ENCODE data around the gene SCAMP1.
"Not testable (repeated sequence)": the region's sequence is repeated elsewhere in the genome, so short reads cannot be mapped to it uniquely, and the experiment has no call there.

The SCAMP1 gene

GRCh38 chr5:78360924-78361630 lies 660 bp downstream of the SCAMP1 start:
- DNase-seq (ENCODE audit: insufficient read length, low spot score) (peak; percentile 23), FAIRE-seq (no peak)

DNA sequence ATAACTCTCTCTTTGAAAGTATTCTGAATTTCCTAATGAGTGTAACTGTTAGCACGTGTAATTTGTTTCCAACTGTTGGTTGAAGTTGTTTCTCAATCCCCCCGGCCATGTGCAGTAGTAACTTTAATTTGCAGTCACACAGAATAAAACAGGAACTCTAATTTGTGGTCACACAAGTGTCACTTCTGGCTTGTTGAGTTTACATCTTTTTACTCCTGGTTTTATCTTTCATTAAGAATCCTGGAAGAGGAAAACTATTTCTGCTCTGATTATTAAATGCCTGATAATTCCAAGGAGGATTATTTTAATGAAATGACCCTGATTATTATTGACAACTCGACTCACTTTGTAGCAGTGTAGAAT lies 1.2 kb downstream of the SCAMP1 start:
- peak; percentile 37 for FAIRE-seq
- DNase-seq (ENCODE audit: insufficient read length, low spot score) = no peak

- no peak for FAIRE-seq
Observed at GRCh38 chr5:78362220-78362619, 1.8 kb downstream of the SCAMP1 start.

GRCh38 chr5:78364005-78364404 lies 3.6 kb downstream of the SCAMP1 start:
- no peak for DNase-seq (ENCODE audit: insufficient read length, low spot score)
- no peak for FAIRE-seq

More at GRCh38 chr5:78362220-78362619, 1.8 kb downstream of the SCAMP1 start:
- no peak for DNase-seq (ENCODE audit: insufficient read length, low spot score)

DNA sequence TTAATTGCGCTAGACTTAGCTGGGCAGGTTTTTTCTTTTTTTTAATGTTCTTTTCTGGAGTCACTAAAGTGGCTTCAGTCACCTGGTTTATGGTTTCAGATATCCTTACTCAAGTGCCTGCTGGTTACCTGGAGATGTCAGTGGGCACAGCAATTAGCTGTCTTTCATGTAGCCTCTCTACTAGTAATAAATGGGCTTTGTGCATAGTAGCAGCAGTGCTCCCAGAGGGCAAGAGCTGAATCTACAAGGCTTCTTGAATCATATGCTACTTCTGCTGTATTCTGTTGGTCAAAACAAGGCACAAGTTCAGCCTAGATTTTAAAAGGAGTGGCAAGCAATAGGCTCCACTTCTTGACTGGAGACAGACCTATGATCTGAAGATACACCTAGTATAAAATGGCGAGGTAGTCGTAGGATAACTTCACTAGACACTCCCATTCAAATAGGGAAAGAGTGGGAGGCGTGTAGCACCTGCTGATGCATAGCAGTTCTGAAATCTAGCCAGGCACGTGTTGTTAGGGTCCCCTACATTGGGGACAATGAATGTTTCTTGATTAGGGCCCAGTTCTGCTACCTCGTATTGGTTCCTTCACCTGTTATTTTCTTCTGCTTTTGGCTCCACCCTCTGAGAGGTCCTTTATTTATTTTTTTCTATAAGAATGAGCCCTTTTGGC lies 7.0 kb downstream of the SCAMP1 start:
- FAIRE-seq = peak; percentile 69
- no peak for DNase-seq (ENCODE audit: insufficient read length, low spot score)

- FAIRE-seq (no peak), DNase-seq (ENCODE audit: insufficient read length, low spot score) (no peak)
Observed at GRCh38 chr5:78369680-78370079, 9.3 kb downstream of the SCAMP1 start.

- DNase-seq (ENCODE audit: insufficient read length, low spot score) (no peak), FAIRE-seq (no peak)
Observed at GRCh38 chr5:78373231-78373630, 12.8 kb downstream of the SCAMP1 start.

DNA sequence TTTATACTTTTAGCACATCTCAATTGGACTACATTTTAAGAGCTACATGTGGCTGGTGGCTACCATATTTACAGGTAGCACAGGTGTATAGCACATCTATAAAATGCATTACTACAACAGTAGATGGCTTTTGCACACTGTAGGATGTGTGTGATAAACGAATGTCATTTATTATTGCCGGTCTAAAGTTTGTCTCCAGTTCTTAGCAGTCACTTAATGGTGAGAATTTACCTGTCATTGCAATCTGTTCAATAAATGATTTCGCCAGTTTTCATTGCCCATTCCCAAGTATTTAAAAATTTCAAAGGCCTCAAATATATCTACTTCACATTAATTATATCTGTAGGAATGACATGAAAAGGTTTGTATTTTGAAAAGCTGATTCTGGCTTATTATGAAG lies 15.9 kb downstream of the SCAMP1 start:
- no peak for DNase-seq (ENCODE audit: insufficient read length, low spot score)
- no peak for FAIRE-seq

- DNase-seq (ENCODE audit: insufficient read length, low spot score) (no peak), FAIRE-seq (peak; percentile 40)
Observed at GRCh38 chr5:78377056-78377717, 16.8 kb downstream of the SCAMP1 start.

DNA sequence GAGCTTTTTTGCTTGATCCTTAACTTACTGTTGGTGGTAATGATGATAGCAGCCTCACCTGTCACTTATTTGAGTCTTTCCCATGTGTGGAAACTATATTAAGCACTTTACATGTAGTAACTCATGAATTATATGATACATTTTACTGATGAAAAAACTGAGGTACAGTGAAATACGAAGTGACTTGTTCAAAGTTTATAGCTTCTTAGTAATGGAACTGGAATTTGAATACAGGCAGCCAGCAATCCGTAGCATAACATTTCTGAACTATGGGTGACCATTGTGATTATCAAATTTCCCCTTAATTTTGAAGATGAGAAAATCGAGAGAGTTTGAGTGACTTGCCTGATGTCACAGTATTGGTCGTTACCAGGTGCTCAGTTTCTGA lies 17.3 kb downstream of the SCAMP1 start:
- FAIRE-seq = no peak
- DNase-seq (ENCODE audit: insufficient read length, low spot score) = no peak

DNA sequence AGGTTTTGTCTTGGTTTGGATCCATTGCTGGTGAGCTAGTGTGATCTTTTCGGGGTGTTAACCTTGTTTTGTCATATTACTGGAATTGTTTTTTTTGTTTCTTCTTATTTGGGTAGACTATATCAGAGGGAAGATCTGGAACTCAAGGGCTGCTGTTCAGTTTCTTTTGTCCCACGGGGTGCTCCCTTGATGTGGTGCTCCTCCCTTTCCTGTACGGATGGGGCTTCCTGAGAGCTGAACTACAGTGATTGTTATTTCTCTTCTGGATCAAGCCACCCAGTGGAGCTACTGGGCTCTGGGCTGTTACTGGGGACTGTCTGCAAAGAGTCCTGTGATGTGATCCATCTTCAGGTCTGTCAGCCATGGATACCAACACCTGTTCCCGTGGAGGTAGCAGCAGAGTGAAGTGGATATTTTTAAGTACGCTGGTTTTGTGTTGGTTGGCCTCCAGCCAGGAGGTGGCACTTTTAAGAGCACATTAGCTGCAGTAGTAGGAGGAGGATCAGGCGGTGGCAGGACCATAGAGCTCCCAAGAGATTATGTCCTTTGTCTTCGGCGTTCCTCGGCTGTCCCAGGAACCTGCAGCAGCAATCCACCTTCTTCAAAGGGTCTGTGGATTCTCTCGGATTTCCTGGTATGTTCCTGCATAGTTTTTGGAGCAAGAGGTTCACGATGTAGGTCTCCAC lies 27.2 kb downstream of the SCAMP1 start:
- FAIRE-seq = no peak
- DNase-seq (ENCODE audit: insufficient read length, low spot score) = no peak

DNA sequence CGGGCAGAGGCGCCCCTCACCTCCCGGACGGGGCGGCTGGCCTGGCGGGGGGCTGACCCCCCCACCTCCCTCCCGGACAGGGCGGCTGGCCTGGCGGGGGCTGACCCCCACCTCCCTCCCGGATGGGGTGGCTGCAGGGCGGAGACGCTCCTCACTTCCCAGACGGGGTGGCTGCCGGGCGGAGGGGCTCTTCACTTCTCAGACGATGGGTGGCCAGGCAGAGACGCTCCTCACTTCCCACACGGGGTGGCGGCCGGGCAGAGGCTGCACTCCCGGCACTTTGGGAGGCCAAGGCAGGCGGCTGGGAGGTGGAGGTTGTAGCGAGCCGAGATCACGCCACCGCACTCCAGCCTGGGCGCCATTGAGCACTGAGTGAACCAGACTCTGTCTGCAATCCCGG lies 30.9 kb downstream of the SCAMP1 start:
- not testable (repeated sequence) for DNase-seq (ENCODE audit: insufficient read length, low spot score); FAIRE-seq

DNA sequence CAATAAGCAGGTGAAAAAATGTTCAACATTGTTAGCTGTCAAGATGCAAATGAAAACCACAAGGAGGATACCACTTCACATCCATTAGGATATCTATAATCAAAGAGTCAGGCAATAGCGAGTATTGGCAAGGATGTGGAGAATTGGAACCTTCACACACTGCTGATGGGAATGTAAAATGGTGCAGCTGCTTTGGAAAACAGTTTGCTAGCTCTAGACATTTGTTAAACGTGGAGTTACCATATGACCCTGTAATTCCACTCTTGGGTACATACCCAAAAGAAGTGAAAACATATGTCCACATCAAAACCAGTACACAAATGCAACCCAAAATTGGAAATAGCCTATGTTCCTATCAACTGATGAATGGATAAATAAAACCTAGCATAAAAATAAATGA lies 37.4 kb downstream of the SCAMP1 start:
- DNase-seq (ENCODE audit: insufficient read length, low spot score) = no peak
- no peak for FAIRE-seq

DNA sequence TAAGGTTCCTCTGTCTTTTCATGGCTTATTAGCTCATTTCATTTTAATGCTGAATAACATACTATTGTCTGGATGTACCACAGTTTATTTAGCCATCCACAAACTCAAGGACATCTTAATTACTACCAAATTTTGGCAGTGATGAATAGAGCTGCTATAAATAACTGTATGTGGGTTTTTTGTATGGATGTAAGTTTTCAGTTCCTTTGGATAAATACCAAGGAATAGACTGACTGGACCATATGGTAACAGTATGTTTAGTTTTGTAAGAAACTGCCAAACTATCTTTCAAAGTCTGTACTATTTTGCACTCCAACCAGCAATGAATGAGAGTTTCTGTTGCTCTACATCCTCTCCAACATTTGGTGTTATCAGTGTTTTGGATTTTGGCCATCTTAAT lies 38.7 kb downstream of the SCAMP1 start:
- no peak for DNase-seq (ENCODE audit: insufficient read length, low spot score)
- FAIRE-seq = no peak

DNA sequence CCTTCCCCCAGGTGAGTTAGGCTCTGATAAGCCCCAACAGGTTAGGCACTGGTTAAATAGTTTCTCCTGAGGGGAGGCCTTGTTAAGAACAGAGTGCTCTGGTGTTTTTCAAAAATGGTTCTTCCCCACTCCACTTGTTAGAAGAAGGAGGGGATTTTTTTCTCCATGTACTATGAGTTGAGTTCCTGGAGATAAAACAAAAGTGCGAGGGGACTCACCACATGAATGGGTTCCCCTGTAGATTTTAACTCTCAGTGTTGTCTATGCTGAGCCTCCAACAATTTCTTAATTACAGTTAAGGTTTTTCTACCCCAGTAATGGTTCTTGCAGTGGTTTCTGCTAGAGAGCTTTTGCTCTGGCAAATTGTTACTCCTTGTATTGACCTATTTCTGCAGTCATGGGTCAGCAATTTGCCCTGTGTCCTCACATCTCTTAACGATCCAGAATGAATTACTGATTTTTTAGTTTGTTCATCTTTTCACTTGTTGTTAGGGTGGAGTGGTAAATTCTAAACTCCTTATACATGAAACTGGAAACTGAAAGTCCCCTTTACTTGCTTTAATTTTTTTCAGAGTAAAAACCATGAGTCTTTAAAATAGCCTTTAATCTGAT lies 44.4 kb downstream of the SCAMP1 start:
- no peak for DNase-seq (ENCODE audit: insufficient read length, low spot score)
- peak; percentile 90 for FAIRE-seq

- FAIRE-seq = peak; percentile 81
- DNase-seq (ENCODE audit: insufficient read length, low spot score) = no peak
Observed at GRCh38 chr5:78405829-78406750, 45.7 kb downstream of the SCAMP1 start.

DNA sequence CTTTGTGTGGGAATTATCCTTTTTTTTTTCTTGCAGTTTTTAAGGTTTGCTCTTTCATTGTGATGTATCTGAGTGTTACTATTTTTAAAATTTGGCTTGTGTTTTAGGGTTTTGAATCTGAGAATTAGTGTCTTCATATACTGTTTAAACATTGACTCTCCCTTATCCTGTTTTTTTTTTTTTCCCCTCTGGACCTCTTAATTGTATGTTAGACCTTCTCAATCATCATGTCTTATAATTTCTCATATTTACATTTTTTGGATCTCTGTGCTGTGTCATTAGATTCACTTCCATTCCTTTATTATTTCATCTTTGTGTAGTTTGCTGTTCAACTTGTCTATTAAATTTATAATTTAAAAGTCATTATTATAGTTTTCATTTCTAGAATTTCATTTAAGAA lies 47.0 kb downstream of the SCAMP1 start:
- FAIRE-seq = no peak
- DNase-seq (ENCODE audit: insufficient read length, low spot score) = no peak

- DNase-seq (ENCODE audit: insufficient read length, low spot score) (no peak), FAIRE-seq (no peak)
Observed at GRCh38 chr5:78411586-78411985, 51.2 kb downstream of the SCAMP1 start.

DNA sequence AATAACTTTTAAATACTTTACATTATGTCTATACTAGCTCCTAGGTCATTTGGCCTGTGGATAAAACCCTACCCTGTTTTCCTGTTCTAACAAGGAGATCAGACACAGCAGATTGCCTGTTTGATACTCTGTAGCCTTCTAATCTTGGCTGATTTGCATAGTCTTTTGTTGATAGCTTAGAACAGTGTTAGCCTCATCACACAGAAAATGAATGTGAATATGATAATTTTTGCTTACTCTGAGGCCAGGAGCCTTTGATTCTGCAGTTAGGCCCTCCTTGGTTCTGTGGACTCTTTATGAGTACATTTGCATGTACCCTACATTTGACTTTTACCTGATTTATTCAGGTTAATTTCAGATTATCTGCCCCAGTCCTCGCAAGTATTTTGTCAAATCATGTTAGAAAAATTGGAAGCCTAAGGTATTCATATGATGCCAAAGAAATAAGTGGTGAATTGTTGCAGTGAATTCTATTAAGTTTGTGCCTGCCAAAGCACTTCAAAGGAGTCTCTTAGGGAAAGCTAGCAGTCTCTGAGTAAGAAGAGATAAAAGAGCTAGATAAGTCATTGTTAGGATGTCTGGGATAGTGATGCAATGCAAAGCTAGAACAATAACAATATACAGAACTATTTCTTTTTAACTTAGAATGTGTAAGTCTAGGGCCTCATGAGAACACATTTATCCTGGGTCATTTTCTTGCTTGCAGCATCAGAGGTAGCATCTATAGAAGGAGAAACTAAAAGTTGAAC lies 56.4 kb downstream of the SCAMP1 start:
- DNase-seq (ENCODE audit: insufficient read length, low spot score) (no peak), FAIRE-seq (peak; percentile 28)

All from GM19239 (cell line).